NCI-H748 (cell line): ENCODE measurements around the gene GGA1.
A peak's percentile ranks its signal among the peaks of the same experiment; 100 is the strongest.
"Not testable (repeated sequence)": the region's sequence is repeated elsewhere in the genome, so short reads cannot be mapped to it uniquely, and the experiment has no call there.

Source experiments
- DNase-seq: peaks from one replicate; lab custom pipeline; 2025; ENCODE audit not compliant: unreplicated experiment; lab: John Stamatoyannopoulos, UW

Gene GGA1

DNA sequence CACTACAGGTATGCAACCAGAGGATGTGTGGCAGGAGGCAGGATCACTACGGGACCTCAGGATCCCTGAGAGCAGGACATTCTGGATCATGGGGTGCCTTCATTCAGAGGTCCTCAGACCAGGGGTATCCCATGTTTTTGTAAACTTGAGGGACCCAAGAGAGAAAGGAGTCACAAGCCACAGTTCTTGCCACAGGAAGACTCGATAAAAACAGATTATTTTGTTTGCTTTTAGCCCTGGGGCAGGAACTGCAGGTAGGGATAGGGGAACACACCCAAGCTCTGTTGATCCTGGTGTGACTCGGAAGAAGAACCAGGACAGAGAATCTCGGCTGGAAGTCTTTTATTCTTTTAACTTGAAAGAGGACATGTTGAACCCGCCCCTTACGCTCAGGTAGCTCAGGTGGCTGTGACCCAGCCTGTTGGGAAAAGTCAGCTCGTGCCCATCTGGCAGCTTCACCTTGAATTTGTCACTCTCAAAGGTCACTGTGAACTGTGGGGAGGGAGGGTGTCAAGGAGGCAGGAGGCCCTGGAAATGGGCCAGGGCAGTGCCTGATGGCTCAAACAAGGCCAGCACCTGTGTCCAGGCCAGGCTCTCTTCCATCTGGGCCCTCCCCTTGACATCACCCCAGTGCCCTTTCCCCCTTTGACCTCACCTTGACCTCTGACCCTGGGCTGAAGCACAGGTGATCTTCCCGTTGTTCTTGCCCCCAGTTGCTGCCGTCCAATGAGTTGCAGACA lies 38.5 kb upstream of the GGA1 start:
- no peak for DNase-seq

DNA sequence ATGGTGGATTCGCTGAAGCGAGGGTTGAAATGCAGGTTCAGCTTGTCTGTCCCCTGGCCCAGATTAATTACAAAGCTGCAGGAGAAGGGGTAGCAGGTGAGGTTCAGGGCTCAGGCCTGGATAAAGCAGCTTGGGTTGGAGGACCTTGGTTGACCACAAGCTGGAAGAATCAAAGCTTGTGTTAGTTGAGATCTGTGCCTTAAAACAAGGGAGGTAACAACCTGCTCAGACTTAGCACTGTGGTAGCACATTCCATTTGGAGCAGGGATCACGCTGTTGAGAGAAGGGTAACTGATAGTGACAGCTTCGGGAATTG lies 38.0 kb upstream of the GGA1 start:
- no peak for DNase-seq

DNA sequence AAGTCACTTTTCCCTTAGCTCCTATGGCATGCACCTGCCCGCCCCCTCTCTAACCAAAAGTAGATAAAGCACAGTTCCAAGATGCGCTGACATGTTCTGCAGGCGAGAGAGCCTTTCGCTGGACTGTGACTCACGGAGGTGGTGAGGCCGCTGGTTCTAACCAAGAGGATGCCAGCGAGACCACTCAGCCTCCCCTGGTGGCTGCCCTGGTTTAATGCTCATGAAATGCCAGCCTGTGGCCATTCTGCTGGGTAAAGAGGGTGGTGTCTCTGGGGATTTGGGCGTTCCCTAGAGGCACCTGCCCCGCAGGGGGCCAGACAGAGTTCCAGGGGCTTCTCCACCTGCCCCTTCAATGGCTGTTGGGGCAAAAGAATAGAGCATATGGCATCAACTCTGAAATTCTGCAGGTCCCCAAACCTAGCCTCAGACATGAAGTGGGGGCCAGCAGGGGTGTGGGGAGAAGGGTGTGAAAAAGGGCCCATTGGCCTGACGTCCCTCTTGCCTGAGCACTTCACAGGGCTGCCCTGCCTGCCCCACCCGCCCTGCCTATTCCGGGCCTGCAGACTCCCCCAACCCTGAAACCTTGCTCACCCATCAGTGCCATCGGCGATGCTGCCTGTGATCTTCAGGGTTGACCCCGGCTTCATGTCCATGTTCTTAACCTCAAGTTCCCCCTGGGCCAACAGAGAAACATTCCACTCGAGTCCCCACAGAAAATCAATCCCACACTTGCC lies 37.2 kb upstream of the GGA1 start:
- DNase-seq: no peak

DNA sequence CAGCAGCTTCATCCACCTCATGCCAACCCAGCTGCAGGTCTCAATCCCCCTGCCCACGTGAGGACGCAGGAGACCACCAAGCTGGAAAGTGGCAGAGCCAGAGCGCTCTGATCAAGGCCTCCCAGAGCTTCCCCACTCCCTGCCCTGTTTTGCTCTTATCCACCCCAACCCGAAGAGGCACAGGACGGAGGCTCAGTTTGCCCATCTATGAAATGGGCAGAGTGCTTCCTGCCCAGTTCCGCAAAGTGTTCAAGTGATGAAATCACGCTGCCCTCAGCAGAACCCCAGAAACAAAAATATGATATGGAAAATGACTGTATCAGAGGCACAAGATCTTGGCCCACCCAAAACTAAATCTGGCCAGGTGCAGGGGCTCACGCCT lies 36.7 kb upstream of the GGA1 start:
- DNase-seq: no peak

DNA sequence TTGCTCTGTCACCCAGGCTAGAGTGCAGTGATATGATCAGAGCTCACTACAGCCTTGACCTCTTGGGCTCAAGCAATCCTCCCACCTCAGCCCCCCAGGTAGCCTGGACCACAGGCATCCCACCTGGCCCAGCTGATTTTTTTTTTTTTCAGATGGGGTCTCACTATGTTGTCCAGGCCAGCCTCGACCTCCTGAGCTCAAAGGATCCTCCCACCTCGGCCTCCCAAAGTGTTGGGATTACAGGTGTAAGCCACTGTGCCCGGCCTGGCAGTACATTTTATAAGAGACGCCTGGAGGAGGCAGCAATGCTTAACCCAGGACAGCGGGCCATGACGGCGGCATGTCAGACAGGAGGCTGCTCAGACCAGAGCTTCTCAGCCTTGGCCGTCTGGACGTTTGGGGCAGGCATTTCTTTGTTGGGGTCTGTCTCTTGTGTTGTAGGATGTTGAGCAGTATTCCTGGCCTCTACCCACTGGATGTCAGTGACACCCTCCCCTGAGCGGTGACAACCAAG lies 33.1 kb upstream of the GGA1 start:
- DNase-seq: no peak

DNA sequence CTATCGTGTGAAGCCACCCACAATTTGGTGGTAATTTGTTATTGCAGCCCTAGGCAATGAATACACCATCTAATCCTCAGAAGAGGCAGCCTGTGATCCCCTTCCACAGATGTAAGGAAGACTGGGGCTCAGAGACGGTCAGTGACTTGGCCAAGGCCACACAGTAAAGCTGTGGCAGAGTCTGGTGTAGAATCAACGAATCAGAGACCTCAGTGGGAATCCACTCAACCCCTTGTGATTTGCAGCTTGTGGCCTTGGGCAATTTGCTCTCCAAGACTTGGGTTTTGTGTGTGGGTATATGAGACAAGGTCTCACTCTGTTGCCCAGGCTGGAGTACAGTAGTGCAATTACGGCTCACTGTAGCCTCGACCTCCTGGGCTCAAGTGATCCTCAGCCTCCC lies 30.6 kb upstream of the GGA1 start:
- no peak for DNase-seq

DNA sequence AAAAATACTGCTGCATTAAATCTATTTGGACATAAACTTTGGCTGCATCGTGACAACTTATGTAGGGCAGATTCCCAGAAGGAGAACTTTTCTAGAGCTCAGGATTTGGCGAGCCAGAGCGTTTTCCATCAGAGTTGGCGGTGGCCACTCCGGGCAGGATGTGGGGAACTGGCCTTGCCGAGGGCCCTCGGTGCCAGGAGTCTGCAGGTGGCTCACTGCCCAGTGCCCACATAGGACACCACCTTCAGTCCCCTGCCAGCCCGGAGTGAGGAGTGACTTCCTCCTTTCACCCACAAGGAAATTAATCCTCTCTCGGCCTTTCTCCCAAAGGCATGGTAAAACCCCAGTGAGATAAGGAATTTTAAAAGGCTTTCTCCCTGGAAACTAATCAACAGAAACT lies 27.1 kb upstream of the GGA1 start:
- no peak for DNase-seq

DNA sequence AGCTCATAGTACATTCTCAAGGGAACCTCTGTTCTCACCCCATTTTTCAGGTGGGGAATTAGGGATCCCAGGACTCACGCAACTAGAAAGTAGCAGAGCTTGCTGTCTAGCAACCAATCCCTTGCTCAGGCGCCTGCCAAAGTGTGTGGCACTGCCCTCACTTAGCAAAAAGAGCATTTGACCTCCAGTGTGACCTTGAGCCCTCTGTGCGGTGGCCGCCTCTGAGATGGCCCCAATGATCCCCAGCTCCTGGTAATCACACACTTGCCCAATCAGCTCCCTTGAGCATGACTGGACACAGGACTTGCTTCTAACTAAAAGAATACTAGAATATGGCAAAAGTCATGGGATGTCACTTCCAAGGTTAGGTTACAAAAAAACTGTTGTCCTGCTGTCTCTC lies 26.1 kb upstream of the GGA1 start:
- DNase-seq: no peak

DNA sequence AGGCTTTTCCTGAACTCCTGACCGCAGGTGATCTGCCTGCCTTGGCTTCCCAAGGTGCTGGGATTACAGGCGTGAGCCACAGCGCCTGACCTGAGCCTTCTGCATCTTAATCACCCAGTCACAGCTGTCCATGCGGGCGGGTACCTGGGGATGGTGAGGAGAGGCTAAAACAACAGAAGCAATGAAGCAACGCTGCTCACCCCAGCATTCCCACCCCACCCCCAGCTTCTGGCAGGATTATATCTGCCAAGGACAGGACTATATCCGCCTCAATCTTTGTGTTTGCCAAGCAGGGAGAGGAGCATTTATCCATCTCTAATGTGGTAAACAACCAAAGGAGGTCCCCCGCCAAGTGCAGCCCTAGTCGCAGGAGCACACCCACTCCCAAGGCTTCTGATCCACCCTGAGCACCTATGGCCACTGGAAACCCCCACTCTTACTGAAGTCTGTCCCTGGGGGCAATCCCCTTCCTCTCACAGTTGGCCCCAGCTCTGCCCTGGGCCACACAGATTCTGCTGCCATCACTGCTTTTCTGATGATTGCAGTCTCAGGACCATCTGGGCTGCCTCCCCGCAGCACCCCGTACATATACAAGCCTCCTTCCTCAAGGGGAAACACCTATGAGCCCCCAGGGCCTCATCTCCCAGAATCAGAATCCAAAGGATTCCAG lies 20.0 kb upstream of the GGA1 start:
- DNase-seq: no peak

DNA sequence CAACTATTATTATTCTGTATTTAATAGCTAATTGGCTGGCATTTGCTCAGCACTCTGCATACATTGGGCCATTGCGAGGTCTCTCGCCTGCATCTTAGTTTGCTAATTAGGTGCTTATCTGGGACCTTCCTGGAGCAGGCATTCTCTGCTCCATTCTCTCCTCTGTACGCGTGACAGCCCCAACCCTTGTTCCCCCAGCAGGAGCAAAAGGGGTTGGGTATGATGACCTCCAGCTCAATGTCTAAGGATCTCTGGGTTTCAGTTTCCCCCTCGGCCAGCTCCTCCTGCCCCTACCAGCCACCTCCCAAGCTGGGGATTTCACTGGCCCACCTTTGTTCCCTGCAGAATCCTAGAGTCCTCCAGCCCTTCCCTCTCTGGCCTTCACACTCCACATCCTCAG lies 19.0 kb upstream of the GGA1 start:
- no peak for DNase-seq

DNA sequence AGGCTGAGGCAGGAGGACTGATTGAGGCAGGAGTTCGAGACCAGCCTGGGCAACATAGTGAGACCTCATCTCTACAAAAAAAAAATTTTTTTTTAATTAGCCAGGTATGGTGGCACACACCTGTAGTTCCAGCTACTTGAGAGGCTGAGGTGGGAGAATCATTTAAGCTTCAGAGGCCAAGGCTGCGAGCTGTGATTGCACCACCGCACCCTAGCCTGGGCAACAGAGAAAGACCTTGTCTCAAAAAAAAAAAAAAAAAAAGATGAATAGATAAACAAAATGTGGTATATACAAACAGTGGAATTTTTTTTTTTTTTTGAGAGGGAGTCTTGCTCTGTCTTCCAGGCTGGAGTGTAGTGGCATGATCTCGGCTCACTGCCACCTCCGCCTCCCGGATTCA lies 17.6 kb upstream of the GGA1 start:
- DNase-seq: not testable (repeated sequence)

DNA sequence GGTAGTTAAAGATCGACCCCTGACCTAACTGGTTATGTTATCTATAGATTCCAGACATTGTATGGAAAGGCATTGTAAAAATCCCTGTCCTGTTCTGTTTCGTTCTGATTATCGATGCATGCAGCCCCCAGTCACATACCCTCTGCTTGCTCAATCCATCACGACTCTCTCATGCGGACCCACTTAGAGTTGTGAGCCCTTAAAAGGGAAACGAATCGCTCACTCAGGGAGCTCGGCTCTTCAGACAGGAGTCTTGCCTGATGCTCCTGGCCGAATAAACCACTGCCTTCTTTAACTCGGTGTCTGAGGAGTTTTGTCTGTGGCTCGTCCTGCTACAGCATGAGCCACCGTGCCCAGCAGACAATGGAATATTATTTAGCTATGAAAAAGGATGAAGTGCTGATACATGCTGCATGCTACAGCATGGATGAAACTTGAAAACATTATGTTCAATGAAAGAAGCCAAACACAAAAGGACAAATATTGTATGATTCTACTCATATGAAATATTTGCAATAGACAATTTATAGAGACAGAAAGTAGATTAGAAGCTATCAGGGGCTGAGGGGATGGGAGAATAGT lies 16.7 kb upstream of the GGA1 start:
- DNase-seq: no peak

DNA sequence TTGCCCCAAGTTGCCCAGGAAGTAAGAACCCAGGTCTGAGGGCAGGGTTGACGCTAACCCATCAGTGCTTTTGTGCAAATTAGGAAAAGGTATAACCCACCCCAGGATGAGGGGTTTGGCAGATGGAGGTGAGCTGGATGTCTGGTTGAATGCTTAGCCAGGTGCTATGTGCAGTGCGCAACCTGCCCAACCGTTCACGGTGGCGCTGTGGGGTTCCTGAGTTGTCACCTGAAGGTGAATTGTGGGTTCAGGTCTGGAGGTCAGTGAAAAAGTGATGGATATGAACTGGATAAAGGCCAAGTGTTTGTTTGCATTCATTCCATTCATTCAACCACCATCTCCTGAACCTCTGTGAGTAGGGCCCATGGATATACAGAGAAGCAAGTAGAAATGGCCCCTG lies 14.4 kb upstream of the GGA1 start:
- no peak for DNase-seq

DNA sequence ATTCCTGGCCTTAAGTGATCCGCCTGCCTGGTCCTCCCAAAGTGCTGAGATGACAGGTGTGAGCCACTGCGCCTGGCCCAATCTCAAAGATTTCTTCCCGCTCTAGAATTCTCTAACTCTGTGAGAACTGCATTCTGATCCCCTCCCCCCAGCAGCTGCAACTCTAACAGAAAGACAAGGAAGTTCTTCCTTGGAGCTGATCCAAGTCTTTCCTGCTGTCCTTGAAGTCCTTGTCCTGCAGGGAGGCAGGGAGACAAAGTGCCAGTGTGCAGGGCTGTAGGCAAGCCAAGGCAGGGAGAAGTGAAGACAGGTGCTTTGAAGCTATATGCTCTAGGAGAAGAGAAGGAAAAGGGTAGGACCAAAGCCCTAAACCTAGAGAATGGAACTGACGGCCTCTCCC lies 9.5 kb upstream of the GGA1 start:
- no peak for DNase-seq

DNA sequence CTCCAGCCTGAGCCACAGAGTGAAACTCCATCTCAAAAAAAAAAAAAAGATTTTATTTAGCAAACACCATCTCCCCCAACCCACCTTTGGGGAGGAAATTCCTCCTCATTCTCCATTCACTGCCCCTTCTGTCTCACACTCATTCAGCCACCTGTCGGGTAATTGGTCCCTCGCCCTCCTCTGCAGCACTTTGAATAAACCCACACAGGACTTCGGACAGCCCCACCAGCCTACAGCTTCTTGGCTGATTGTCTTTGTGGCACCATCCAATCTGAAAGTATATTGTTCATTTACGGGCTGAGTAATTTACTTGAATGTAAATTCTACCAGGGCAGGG lies 7.5 kb upstream of the GGA1 start:
- no peak for DNase-seq

DNA sequence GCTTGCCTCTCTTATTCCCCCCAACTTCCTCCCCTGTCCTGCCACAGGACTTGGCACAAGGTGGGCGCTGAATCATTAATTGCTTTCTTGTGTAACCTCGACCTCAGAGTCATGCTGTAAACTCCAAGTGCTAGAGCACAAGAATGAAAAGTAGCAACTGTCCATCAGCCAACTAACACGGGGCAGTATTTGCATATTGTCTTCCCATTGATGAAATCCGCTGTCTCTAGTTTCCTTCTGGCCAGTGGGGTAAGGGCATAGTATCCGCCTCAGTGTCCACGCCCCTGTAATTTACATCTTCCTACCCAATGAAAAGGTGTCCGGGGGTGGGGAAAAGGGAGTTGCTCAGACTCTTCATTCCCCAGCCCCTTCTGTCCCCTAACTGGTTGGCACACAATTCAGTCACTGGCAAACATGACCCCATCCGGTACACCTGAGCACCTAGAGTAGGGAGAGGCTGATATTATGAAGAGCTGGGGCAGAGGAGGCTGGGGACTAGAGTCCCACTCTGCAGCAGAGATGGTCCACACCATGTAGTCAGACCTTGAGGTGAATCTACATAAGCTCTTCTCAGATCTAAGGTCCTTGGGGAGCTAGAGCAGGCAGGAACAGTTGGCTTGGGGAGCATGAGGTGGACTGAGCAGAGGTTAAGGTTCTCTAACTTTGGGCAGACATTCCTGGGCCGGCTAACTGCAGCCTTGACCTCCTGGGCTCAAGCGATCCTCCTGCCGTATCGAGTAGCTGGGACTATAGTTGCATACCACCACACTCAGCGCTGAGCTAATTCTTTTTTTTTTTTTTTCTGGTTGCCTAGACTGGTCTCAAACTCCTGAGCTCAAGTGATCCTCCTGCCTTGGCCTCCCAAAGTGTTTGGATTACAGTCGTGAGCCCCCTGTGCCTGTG lies 6.8 kb upstream of the GGA1 start:
- peak; percentile 51 for DNase-seq

DNA sequence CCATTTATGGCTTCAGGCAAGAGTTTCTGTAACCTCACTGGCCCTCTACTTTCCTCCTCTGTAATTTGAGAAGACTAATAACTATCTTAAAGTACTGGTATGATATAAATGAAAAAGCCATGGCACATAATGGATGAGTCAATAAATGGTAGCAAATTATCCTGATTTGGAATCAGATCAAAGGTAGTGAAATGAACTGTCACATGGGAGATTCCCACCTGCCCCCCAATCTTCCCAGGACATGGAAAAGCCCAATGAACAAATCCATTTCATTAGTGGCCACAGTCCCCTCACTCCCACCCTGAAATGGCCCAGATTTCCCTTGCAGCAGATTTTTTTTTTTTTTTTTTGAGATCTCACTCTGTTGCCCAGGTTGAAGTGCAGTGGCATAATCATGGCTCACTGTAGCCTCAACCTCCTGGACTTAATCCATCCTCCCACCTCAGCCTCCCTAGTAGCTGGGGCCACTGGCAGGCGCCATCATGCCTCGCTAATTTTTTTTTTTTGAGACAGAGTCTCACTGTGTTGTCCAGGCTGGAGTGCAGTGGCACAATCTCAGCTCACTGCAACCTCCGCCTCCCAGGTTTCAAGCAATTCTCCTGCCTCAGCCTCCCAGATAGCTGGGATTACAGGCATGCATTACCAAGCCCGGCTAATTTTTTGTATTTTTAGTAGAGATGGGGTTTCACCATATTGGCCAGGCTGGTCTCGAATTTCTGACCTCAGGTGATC lies 5.9 kb upstream of the GGA1 start:
- DNase-seq: not testable (repeated sequence)

DNA sequence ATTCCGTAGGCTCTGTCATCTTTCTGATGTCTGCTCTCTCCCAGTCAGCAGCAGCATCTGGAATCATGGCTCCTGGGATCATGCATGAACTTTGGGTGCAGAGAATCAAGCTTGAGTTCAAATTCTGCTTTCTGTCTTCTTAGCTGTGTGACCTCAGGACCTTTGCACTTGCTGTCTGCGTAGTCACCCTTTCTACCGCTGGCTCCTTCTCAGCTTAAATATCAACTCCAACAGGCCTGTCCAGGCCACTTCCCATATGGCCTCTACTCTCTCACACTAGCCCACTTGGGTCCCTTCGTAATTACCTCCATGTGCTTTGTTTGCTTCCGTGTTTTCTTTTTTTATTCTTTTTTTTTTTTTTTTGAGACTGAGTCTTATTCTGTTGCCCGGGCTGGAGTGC lies 4.6 kb upstream of the GGA1 start:
- no peak for DNase-seq

DNA sequence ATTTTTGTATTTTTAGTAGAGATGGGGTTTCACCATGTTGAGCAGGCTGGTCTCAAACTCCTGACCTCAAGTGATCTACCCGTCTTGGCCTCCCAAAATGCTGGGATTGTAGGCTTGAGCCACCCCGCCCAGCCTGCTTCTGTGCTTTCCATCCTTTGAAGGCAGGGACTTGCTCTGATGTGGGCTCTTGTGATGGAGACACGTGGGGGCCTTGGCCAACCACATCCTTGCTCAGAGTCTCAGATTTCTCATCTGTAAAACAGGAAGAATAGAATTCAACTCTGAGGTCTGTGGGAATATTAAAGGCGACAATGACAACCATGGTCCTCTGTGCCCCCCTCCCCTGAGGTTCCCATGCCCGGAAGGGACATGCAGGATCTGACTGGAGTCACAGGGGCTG lies 3.8 kb upstream of the GGA1 start:
- no peak for DNase-seq
